Upper lobe of right lung (tissue), 1 donor: ENCODE measurements around the gene SAT2. TPM values are rescaled to one million over a fixed set of nuclear protein-coding genes. Genes with fewer than 3 reads are reported as not detected.
A peak's percentile ranks its signal among the peaks of the same experiment; 100 is the strongest.

Experiments
- ATAC-seq: fragments of 200-7000 bp; cut with Tn5 transposase; one replicate; pipeline ENCODE4 v1.9.1; 2020; ENCODE audit warnings: mild to moderate bottlenecking, moderate library complexity
- DNase-seq: peaks from one replicate; pipeline ENCODE4 v3.0.0-alpha.2; 2020
- H3K27ac ChIP-seq: fragments of 200-600 bp; one replicate; pipeline ENCODE4 v1.8.0; 2022
- H3K27me3 ChIP-seq: fragments of 200-600 bp; one replicate; pipeline ENCODE4 v1.8.0; 2022; ENCODE audit warnings: mild to moderate bottlenecking
- H3K36me3 ChIP-seq: fragments of 200-600 bp; one replicate; pipeline ENCODE4 v1.8.0; 2022
- H3K4me1 ChIP-seq: fragments of 200-600 bp; one replicate; pipeline ENCODE4 v1.8.0; 2022
- H3K4me3 ChIP-seq: fragments of 200-600 bp; one replicate; pipeline ENCODE4 v1.8.0; 2022; ENCODE audit warnings: mild to moderate bottlenecking
- H3K9me3 ChIP-seq: fragments of 200-600 bp; one replicate; pipeline ENCODE4 v1.8.0; 2022
- intact Hi-C: fragments of 100-400 bp; cut with DNase I; formaldehyde crosslinking; loops from one replicate; pipeline ENCODE4 v1.11.0; 2022
- total RNA-seq: library from RNA; stranded (reverse); fragmentation: NEBNext Ultra II Directional; extraction: Animal tissue kit (Norgen Biotek cat#: 25700); gene quantifications from one replicate; pipeline ENCODE4 v1.2.1, GENCODE V29; 2021
- TF ChIP-seq, protein P1 (sequence below): fragments of 200-600 bp; IDR thresholded peaks from one replicate; pipeline ENCODE4 v1.8.0; 2022; ENCODE audit warnings: antibody characterized with exemption
- donor health status: DM: no; HTN: yes; CAD: no; lungs with severe emphysema.

SAT2 gene
- total RNA-seq, 1 donor from 2014 or later: 81.7 TPM

DNA sequence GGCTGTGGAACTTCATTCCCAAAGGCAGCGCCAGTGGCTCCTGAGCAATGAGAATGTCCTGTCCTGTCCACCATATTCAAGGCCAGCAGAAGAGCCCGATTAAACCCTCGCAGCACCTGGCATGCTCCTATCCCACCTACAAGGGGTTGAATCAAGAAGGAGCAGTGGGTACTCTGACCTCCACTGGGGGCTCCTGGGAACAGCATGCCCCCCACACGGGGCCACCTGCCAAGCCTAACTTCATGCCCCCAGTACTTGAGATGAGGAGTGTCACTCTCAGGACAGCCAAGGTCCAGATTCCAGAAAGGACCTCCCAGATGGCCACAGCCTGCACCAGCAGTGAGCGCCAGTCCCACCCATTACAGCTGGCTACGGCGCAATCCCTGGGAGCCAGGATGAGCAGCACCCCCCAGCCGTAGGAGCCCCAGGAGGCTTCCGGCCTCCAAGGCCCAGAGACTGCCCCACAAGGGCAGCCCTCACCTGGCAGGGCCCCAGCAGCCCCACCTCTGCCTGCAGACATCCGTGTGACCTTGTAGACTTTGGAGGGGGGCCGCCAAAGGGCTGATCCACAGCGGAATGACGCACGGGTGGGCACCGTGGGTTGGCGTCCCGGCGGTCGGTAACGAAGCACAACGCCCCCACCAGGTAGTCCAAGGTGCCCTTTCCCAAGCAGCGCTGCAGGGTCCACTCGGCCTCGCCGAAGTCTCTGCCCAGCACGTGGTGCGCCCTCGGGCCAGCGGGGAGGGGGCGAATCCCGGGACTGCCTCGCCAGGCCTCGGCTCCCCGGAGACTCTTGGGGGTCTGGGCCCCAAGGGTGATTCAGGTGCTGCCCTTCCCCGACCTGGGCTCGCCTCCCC lies 45.0 kb downstream of the SAT2 start:
- Histone ChIP-seq H3K27ac (peak overlapping the region; percentile 98), H3K9me3 (no peaks in the 10 kb centered on the region), H3K4me3 (peak overlapping the region; percentile 72), H3K27me3 (no peaks in the 10 kb centered on the region), H3K36me3 (peaks cover 21% of the 10 kb centered on the region), H3K4me1 (peaks cover 52% of the 10 kb centered on the region)
- DNase-seq: peak; percentile 74
- TF ChIP-seq, protein P1, sequence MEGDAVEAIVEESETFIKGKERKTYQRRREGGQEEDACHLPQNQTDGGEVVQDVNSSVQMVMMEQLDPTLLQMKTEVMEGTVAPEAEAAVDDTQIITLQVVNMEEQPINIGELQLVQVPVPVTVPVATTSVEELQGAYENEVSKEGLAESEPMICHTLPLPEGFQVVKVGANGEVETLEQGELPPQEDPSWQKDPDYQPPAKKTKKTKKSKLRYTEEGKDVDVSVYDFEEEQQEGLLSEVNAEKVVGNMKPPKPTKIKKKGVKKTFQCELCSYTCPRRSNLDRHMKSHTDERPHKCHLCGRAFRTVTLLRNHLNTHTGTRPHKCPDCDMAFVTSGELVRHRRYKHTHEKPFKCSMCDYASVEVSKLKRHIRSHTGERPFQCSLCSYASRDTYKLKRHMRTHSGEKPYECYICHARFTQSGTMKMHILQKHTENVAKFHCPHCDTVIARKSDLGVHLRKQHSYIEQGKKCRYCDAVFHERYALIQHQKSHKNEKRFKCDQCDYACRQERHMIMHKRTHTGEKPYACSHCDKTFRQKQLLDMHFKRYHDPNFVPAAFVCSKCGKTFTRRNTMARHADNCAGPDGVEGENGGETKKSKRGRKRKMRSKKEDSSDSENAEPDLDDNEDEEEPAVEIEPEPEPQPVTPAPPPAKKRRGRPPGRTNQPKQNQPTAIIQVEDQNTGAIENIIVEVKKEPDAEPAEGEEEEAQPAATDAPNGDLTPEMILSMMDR: peak; percentile 12
- no peak for ATAC-seq
- intact Hi-C loops: no loop called here

DNA sequence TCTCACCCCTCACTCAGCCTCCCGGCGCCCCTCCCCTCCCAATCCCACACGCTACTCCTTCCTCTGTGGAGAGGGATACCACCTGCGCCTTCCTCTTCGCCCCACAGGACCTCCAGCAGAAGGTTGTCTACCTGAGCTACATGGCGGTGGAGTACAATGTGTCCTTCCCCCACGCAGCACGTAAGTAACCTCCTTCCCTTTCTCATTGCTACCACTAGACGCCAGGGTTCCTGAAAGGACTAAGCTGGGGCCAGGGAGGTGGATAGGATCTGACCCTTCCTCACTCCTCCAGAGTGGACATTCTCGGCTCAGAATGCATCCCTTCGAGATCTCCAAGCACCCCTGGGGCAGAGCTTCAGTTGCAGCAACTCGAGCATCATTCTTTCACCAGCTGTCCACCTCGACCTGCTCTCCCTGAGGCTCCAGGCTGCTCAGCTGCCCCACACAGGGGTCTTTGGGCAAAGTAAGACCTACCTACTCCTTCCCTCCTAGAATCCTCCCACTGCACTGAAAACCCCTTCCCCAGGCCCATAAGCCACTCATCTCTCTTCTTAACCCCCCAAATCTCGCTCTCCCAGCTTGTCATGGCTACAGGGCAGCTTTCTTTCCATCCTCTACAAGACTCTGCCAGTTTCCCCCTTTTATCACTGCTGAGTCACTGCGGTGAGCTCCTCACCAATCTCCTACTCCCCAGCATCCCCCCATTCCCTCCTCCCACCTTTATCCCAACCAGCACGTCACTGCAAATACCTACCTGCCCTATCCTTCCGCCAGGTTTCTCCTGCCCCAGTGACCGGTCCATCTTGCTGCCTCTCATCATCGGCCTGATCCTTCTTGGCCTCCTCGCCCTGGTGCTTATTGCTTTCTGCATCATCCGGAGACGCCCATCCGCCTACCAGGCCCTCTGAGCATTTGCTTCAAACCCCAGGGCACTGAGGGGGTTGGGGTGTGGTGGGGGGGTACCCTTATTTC lies 46.7 kb downstream of the SAT2 start:
- ATAC-seq: no peak
- Histone ChIP-seq H3K9me3 (no peaks in the 10 kb centered on the region), H3K27ac (peak overlapping the region; percentile 89), H3K4me3 (peak overlapping the region; percentile 72), H3K27me3 (no peaks in the 10 kb centered on the region), H3K36me3 (peaks cover 31% of the 10 kb centered on the region), H3K4me1 (peaks cover 65% of the 10 kb centered on the region)
- intact Hi-C loops: no loop called here
- no peak for DNase-seq
- TF ChIP-seq, protein P1: no peak

DNA sequence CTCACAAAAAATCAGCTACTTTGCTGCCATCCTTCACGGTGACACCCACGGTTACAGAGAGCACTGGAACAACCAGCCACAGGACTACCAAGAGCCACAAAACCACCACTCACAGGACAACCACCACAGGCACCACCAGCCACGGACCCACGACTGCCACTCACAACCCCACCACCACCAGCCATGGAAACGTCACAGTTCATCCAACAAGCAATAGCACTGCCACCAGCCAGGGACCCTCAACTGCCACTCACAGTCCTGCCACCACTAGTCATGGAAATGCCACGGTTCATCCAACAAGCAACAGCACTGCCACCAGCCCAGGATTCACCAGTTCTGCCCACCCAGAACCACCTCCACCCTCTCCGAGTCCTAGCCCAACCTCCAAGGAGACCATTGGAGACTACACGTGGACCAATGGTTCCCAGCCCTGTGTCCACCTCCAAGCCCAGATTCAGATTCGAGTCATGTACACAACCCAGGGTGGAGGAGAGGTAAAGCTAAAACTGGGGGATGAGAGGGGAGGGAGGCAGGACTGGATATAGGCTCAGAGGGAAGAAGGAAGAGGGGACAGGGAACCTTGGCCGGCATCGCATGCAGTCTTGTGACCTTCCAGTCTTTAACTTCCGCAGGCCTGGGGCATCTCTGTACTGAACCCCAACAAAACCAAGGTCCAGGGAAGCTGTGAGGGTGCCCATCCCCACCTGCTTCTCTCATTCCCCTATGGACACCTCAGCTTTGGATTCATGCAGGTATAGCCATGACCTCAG lies 47.6 kb downstream of the SAT2 start:
- Histone ChIP-seq H3K4me3 (peak overlapping the region; percentile 72), H3K27ac (peak overlapping the region; percentile 89), H3K9me3 (no peaks in the 10 kb centered on the region), H3K27me3 (no peaks in the 10 kb centered on the region), H3K4me1 (peaks cover 68% of the 10 kb centered on the region), H3K36me3 (peaks cover 40% of the 10 kb centered on the region)
- intact Hi-C loops: no loop called here
- ATAC-seq (peak; percentile 0), DNase-seq (no peak)
- TF ChIP-seq, protein P1: no peak

DNA sequence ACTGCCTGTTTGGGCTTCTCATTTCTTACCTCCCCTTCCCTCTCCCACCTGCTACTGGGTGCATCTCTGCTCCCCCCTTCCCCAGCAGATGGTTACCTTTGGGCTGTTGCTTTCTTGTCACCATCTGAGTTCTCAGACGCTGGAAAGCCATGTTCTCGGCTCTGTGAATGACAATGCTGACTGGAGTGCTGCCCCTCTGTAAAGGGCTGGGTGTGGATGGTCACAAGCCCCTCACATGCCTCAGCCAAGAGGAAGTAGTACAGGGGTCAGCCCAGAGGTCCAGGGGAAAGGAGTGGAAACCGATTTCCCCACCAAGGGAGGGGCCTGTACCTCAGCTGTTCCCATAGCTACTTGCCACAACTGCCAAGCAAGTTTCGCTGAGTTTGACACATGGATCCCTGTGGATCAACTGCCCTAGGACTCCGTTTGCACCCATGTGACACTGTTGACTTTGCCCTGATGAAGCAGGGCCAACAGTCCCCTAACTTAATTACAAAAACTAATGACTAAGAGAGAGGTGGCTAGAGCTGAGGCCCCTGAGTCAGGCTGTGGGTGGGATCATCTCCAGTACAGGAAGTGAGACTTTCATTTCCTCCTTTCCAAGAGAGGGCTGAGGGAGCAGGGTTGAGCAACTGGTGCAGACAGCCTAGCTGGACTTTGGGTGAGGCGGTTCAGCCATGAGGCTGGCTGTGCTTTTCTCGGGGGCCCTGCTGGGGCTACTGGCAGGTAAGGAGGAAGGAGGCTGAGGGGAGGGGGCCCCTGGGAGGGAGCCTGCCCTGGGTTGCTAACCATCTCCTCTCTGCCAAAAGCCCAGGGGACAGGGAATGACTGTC lies 48.4 kb downstream of the SAT2 start, which contains the start of gene CD68:
Gene CD68, plus strand, starts transcription at position 638 of the 833 bp plus-strand sequence. Its CDS starts 40 bp downstream, at position 678.
- peaks cover 48% of the 10 kb centered on the region for H3K36me3 ChIP-seq
- no peaks in the 10 kb centered on the region for H3K9me3 ChIP-seq
- no peaks in the 10 kb centered on the region for H3K27me3 ChIP-seq
- ATAC-seq: peak; percentile 67
- peak; percentile 86 for DNase-seq
- H3K4me3 ChIP-seq: peak within 1 kb of the TSS; percentile 72
- intact Hi-C loops: no loop called here
- H3K4me1 ChIP-seq: peaks cover 68% of the 10 kb centered on the region
- TF ChIP-seq, protein P1: no peak
- peak within 1 kb of the TSS; percentile 89 for H3K27ac ChIP-seq
